Left renal pelvis (tissue), 4 donors: ENCODE results near the gene WWOX. TPM values are rescaled to one million over a fixed set of nuclear protein-coding genes. Genes with fewer than 3 reads are reported as not detected.

Experiments
- DNase-seq, 4 donors: peaks; one replicate each; pipeline ENCODE4 v3.0.0-alpha.2; 2013; ENCODE audit warnings: low read depth in 4 of 4, low spot score in 3 of 4
- polyA plus RNA-seq, 4 donors: library from polyadenylated mRNA; unstranded; fragments of 120-200 nt; gene quantifications; one replicate each; pipeline ENCODE4 v1.2.1, GENCODE V29; 2013; ENCODE audit not compliant: insufficient read length in 4 of 4

Gene WWOX
- polyA plus RNA-seq, 4 donors = 19.6 to 43.2 (median 39.7) TPM

DNA sequence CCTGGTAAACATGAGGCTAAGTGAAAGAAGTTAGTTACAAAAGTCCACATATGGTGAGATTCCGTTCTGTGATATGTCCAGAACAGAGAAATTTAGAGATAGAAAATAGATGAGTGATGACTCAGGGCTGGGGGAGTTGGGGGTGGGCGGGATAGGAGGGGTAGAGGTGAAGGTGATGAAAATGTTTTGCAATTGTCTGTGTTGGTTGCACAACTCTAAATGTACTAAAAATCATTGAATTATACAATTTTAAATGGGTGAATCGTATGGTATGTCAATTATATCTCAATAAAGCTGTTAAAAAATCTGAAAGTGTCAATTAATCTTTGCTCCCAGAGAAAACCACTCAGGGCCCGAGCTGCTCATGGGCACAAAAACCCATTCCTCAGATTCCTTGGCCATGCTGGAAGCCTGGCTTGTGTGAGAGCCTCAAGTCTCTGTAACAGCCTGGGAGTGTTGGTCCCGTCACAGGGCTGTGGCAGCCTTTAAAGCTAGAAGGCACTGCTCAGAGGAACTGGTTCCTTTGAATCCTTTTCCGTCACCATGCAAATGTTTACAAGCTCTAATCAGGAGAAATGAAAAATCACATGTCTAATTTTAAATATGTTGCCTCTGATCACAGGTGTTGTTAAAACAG lies 225.3 kb downstream of the WWOX start:
- no peak for DNase-seq

DNA sequence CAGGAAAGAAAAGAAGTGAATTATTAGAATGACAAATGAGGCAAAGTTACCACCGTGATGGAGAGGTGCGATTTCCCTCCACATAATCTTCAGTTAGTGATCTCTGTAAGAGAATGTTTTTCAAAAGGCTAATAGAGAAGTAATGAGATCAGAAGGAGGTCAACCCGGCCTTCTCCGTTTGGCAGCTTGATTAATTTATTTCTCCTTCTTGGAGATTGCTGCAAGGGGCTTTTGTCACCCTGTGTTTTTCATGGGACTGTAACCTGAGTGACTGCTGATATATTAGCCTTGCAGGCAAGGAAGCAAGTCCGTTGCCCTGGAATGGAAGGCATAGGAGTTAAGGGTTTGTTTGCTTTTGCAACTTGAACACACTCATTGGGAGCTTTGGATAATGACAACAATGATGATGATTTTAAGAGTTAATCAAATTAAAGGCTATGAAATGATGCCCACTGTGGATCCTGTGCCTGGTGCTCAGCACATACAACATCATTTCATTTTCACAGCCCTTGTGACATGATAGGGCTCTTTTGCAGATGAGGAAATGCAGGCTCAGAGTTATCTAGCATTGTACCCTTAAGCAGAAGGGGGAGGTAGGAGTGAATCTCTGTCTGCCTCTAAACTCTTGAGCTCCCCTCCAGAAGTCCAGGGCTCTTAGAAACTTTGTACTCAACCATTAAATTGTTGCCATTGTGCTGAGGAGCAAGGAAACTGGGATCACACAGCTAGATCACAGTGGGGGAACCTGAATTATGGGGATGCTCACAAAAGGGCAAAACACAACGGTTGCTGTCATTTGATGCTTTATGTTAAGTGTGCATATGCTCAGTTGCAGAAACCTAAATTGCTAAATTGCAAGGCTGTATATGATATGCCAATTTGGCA lies 226.3 kb downstream of the WWOX start:
- DNase-seq = no peak

DNA sequence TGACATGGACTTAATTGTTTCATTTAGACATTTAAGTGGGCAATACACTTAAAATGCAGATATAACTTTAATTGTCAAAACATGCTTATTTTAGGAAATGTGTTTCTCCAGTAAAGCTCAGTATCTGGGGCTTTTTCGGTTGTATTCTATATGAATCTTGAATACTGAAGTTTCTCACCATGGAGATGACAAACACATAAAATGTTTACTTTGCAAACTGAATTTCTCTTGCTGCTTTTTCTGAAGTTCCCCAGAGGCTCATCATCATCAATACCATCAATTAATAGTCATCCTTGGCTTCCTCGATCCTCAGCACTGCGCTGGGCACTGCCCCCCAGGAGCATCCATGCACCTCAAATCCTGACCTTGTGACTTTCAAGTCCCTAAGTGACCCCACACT lies 227.3 kb downstream of the WWOX start:
- DNase-seq = no peak

DNA sequence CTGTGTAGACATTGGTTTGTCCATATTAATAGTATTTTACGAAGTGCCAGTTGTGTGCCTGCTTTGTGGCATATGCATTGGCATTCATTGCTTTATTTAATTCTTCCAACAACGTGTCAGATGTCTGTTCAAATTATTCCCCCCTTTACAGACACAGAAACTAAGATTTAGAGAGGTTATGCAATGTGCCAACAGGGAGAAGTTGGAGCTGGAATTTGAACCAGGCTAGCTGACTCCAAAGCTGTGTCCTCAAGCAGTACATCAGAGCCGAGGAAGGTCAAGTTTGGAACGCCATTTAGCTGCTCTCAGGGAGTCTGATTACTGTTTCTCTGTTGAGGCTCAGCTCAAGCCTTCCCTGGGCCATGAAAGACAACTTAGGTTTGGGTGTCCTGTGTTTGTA lies 232.3 kb downstream of the WWOX start:
- no peak for DNase-seq

DNA sequence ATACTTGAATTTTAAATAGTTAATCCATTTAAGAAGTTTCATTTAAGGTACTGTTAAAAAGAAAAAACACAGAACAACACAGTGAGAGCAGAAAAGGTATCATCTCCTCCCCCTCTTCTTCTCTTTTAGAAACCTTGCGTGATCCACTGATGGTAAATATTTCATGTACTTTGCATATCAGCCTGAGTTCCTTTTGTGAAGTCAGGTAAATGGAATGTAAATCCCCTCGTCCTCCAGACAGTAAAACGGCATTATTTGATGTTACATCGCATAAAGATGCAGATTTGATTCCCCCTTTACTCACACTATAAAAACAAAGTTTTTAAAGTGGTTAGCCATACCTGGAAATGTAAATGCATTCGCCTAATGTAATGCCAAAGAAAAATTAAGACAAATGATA lies 234.4 kb downstream of the WWOX start:
- no peak for DNase-seq

DNA sequence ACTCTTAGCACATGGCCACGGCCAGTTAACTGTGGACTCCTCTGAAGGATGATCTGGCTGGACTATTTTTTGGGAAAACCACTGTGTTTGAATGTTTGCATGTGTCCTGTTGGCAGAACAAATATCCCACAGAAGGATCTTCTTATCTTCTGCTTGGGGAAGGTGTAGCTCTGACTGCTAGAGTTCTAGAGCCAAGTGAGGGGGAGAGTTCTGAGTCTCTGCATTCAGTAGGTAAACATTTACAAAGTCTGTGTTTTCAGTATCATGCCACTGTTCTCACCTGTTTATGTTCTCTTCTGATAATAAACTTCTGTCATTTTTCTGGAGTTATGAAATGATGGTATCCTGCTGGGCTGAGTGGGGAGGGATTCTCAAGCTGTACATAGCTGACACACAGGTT lies 241.1 kb downstream of the WWOX start:
- no peak for DNase-seq

DNA sequence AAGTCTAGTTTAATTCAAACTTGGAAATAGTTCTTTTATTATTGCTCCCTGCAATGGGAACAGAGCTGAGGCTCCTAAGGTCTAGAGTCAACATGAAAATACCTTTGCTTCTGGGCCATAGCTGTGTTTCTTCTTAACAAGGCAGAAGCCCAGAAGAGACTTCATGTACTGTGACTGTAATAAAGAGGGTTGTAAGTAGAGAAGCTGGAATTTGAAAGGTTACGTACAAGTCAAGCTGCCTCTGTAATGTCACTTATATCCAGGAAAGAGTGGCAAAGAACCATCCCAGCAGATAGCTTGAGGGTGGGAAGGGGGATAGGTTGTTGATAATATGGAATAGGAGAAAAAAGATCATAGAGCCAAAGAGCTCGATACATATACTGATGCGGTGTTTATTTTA lies 248.6 kb downstream of the WWOX start:
- no peak for DNase-seq

DNA sequence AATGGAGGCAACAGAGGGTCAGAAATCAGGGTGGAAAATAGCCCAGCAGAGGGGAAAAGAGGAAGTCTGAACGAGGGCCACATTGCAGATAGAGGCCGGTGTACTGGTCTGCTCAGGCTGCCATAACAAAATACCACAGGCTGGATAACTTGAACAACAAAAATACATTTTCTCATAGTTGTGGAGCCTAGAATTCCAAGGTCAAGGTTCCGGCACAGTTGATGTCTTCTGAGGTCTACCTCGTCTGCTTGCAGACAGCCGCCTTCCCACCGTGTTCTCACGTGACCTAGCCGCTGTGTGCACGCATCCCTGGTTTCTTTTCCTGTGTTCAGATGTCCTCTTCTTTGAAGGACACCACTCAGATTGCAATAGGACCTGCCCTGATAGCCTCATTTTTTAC lies 249.4 kb downstream of the WWOX start:
- no peak for DNase-seq

DNA sequence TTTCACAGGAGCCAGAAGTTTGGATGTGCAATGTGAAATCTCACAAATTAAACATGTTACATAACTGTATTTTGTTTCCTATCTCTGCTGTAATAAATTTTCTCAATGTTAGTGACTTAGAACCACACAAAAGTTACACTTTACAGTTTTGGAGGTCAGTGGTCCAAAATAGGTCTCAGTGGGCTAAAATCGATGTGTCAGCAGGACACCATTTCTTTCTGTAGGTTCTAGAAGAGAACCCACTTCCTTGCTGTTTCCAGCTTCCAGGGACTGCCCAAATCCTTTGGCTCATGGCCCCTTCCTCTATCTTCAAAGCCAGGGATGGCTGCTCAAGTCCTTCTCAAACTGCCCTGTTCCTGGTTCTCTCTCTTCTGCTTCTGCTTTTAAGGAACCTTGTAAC lies 252.7 kb downstream of the WWOX start:
- DNase-seq = no peak

DNA sequence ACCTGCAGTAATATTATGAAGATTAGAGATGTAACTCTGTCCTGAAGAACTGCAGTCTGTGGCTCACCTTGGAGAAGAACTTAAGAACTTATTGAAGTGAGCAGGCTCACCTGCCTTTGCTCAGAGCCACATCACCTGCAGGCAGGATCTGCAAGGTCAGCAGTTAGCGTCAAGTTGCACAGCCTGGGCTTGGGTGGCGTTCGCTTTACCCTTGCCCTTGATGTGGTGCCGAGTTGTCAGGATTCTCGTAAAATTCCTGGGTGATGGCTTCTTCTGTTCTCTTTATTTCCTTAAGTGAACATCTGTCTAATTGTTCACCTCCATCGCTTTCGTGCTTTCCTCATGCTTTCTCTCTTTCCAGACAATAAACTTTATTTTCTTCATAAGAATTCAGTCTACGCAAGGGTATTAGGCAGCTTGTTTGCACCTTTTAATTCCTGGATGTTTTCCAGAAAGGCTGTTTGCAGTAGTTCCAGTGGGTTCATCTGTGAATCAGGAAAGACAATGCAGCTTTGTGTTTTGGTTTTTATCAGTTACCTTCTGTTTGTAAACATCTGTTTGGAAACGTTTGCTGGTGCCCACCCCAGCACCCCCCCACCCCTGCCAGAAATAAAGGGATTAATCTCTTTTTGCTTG lies 254.3 kb downstream of the WWOX start:
- no peak for DNase-seq

DNA sequence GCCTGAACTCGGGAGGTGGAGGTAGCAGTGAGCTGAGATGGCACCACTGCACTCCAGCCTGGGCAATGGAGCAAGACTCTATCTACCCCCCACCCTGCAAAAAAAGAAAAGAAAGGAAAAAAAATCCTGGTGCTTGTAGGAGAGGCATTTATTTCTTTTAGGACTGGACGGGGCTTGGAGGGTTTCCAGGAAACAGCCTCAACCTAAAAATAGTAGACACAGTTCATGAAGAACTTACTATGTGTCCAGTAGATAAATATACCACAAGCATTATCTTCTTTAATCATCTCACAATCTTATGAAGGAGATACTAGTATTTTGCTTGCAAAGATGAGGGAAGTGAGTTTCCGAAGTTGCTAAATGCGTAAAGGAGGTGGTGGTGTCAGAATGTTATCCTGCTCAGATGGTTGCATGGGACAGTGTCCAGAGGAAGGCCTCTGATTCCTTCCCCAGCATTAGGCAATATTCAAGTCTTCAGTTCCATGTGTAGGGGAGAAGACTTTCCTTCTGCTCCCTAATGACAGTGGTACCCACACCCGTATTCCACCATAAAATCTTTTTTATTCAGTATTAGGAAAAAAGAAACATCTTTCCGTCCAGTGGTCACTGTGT lies 263.2 kb downstream of the WWOX start:
- DNase-seq = no peak

DNA sequence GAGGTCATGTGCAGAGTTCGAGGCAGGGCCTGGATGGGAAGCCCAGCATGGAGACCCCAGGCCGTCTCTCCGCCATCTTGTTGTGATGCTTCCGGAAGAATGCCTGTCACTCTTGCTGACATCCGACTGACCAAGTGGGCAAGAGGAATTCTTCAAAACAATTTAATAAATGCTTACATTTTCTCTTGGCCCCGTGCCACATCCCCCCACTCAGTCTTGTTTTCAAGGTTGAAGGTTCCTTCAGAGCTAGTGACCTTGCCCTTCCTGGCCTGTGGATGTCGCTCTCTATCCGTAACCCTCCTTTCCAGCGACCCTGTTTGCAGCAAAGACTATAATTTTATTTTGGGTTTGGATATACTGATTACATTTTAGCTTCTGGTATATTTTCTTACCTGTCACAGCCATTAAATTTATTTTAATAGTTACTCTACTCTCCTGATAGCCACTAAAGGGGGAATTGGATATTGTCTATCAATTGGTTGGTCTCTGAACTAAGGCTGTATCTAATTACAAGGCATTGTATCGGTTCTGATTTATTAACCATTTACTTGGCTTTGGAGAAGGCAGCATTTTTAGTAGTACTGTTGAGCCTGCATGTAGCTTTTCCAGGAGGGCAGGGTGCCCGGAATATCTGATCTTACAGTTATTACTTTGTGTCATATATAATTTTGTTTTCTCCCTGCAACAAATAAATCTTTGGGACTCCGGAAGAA lies 264.5 kb downstream of the WWOX start:
- no peak for DNase-seq

DNA sequence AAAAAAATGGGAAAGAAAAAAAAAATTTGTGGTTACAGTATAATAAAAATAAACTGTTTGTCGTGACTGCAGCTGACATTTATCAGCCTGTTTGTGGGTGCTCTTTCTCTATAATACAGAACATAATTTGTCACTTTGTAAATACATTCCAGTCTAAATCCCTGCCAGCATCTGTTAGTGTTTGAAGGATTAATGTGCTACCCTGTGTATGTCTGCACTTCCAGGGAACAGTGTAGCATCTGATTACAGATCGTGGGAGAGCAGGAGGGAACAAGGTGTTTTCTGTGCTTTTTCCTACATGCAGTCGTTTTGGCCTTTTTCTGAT lies 265.1 kb downstream of the WWOX start:
- DNase-seq = no peak

DNA sequence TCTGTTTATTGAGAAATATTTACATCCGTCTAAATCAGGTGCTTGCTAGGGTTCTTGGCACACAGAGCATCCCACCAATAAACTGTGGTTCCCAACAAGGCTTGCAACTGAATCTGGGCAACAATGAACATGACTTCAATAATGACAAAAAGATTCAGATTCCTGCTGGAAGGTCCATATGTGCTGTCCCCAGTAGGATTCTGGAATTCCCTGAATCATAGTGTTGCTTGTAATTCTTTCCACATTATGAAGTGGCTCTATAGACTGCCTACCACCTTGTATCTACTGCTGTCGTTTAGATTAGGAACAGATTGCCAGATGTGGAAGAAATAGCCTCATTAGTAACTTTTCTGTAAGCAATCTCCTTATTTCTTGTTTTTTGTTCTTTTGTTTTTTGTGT lies 265.9 kb downstream of the WWOX start:
- DNase-seq = no peak

DNA sequence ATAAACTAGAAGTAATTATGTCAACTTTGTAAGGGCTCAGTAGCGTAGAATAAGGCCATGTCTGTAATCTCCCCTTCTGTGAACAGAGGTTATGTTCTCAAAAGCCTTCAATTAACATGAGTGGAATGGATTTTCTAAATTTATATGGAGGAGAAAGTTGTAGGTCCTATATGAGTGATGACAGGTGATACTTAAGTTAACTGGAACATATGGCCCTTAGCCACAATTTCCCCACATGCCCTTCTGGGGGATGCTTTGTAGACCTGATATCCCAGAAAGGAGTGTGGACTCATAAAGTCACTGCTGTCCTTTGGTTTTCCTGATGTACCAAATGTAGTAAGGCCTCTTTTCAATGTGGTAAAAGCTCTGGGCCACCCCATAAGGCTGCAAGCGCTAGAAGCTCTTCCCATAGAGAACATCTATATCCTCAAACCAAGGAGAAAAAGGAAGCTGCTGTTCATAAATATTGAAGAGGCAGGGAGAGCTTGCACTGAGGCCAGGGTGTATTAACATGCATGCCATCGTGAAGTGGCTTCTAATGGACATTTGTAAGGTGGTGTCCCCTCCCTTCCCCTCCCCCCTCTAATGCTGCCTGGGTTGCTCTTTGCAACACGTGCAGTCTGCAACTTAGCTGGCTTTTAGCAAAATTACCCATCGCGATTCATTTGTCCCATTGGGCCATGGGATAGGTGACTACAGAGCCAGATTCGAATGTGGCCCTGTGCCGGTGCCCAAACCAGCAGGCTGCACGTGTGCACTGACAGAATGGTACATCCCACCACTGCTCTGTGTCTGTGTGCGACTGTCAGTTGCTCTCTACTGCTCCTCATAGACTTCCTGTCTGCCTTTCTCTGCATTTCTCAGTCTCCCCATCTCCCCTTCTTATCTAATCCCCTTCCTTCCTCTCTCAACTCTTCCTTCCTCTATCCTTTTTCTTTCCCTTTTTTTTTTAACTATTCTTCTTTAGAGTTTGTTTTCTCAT lies 269.0 kb downstream of the WWOX start:
- no peak for DNase-seq

DNA sequence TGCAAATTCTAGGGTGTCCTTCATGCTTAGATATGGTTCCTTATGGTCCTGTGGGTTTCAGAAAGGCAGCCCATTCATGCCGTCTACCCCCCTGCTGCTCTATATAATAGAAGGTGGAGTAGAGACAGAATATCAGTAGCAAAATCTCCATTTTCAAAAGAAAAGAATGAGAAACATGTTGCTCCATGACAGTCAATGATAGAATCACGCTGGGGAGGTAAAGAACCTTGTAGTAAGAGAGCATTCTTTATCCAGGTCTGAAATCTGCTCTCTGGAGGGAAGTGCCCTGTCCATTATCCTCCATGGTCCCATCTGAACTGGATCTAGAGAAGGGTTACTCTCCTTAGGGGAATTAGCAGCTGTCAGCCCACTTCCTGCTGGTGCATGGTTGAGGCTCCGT lies 272.8 kb downstream of the WWOX start:
- no peak for DNase-seq

DNA sequence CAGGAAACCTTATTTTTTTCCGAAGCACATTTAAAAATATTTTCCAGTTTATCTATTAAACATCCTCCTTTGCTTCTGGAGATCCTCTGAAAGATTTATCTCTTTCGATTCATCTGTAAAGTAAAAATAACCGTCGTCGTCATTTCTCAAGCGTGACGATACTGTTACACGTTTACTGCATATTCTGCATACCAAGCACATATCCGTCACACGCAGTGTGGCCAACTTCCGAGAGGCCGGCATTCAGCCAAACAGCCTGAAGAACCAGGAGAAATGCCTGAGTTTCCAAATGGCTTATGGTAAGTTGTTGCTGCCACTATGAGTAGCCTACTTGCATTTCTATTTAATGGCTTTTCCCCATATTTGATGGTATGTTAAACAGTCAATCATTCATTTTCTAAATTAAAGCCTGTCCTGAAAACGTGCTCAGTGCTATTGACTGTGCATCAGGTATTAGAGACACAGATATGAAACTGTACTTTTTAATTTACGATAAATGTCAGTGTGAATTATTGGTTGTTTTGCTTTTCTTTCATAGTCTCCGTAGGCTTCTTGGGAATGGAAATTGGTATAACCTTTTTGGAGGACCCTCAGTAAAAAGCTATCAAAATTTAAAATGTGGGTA lies 275.7 kb downstream of the WWOX start:
- no peak for DNase-seq

DNA sequence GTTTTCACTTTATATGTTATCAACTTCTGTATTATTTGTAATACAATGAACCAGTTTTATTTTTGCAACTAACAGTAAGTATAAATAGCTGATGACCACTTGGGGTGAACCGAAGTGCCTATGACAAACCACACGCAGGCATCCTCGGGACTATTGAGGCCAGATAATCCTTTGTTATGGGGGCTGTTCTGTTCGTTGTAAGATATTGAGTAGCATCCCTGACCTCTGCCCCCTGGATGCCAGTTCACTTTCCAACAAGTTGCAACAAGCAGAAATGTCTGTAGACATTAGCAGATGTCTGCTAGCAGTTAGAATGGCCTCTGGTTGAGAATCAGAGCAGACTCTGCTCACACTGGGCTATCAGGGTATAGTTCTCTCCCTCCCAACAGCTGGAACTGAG lies 277.0 kb downstream of the WWOX start:
- DNase-seq = no peak

DNA sequence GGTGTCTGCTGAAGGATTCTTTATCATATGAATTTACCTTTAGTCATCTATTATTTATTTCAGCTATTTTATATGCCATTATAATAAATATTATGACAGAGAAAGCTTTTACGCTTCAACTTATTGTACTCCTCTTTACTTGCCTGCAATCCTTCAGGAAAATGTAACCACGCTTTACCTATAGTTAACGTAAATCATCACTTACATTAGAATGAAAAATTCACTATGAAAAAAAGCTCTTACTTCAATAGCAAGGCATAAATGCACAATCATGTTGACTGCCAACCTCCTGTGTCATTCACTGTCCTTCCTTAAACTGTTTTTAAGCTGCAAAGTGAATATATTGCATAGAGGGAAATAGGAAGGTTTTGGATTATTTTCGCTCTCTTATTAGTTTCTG lies 277.9 kb downstream of the WWOX start:
- no peak for DNase-seq
